Neural cell (in vitro differentiated cells): ENCODE measurements around the gene GAN. TPM values are rescaled to one million over a fixed set of nuclear protein-coding genes. Genes with fewer than 3 reads are reported as not detected.

Source experiments
- H2AFZ ChIP-seq: fragments of 200-600, 300-800 bp; sonication (generic), shearing (Covaris generic); 2 replicates; pipeline ENCODE4 v1.6.0; 2014; ENCODE audit warnings: low read depth, mild to moderate bottlenecking, antibody characterized with exemption, low read length, moderate library complexity
- H3F3A ChIP-seq: fragments of 200-600 bp; shearing (Covaris generic); 2 replicates; pipeline ENCODE4 v1.6.1; 2016; ENCODE audit warnings: mild to moderate bottlenecking, moderate library complexity, mixed read lengths, antibody characterized with exemption, low read length; ENCODE audit not compliant: insufficient read depth, poor library complexity, severe bottlenecking
- H3K27ac ChIP-seq: fragments of 200-600, 300-800 bp; sonication (generic), shearing (Covaris generic); 2 replicates; pipeline ENCODE4 v1.5.1; 2014; ENCODE audit warnings: mild to moderate bottlenecking, low read length, moderate library complexity
- H3K27me3 ChIP-seq: fragments of 300-800, 200-600 bp; sonication (generic), shearing (Covaris generic); 2 replicates; pipeline ENCODE4 v1.6.0; 2014; ENCODE audit warnings: mild to moderate bottlenecking, low read depth, low read length, moderate library complexity; ENCODE audit not compliant: insufficient read depth
- H3K36me3 ChIP-seq: fragments of 300-800, 200-600 bp; sonication (generic), shearing (Covaris generic); 2 replicates; pipeline ENCODE4 v1.5.1; 2014; ENCODE audit warnings: mild to moderate bottlenecking, antibody characterized with exemption, low read length, moderate library complexity; ENCODE audit not compliant: insufficient read depth
- H3K4me2 ChIP-seq: fragments of 300-800, 200-600 bp; sonication (generic), shearing (Covaris generic); 2 replicates; pipeline ENCODE4 v1.6.0; 2014; ENCODE audit warnings: mild to moderate bottlenecking, low read length
- H3K4me3 ChIP-seq: fragments of 300-800, 200-600 bp; sonication (generic), shearing (Covaris generic); 2 replicates; pipeline ENCODE4 v1.5.1; 2014; ENCODE audit warnings: mild to moderate bottlenecking, low read length, moderate library complexity
- H3K79me2 ChIP-seq: fragments of 200-600 bp; shearing (Covaris generic); replicated peaks from 2 replicates; pipeline ENCODE4 v1.6.0; 2014; ENCODE audit warnings: mild to moderate bottlenecking, low read length, moderate library complexity; ENCODE audit not compliant: insufficient read depth
- H3K9ac ChIP-seq: fragments of 300-800, 200-600 bp; sonication (generic), shearing (Covaris generic); 2 replicates; pipeline ENCODE4 v1.6.1; 2016; ENCODE audit warnings: mild to moderate bottlenecking, low read length, mixed read lengths
- H3K9me2 ChIP-seq: fragments of 200-600 bp; shearing (Covaris generic); 2 replicates; pipeline ENCODE4 v1.6.1; 2016; ENCODE audit warnings: mild to moderate bottlenecking, low read length, mixed read lengths; ENCODE audit not compliant: insufficient read depth
- H3K9me3 ChIP-seq: fragments of 200-600, 300-800 bp; sonication (generic), shearing (Covaris generic); 2 replicates; pipeline ENCODE4 v1.6.1; 2016; ENCODE audit warnings: mild to moderate bottlenecking, mixed run types, low read length, moderate library complexity, mixed read lengths
- H4K20me1 ChIP-seq: fragments of 200-600 bp; shearing (Covaris generic); 2 replicates; pipeline ENCODE4 v1.6.1; 2016; ENCODE audit warnings: mild to moderate bottlenecking, mixed run types; ENCODE audit not compliant: insufficient read depth
- EP300 ChIP-seq: fragments of 450-650 bp; conservative IDR thresholded peaks from 2 replicates; pipeline ENCODE4 v1.6.1; 2014; ENCODE audit warnings: antibody characterized with exemption, mild to moderate bottlenecking, moderate library complexity; ENCODE audit not compliant: poor library complexity, severe bottlenecking
- EZH2 ChIP-seq: fragments of 200-600, 300-800 bp; shearing (Covaris generic), sonication (generic); IDR thresholded peaks from 2 replicates; pipeline ENCODE4 v1.6.1; 2014; ENCODE audit warnings: antibody characterized with exemption, low read length, borderline replicate concordance, mild to moderate bottlenecking; ENCODE audit not compliant: insufficient read depth, poor library complexity, severe bottlenecking
- MXI1 ChIP-seq: fragments of 450-650 bp; conservative IDR thresholded peaks from 2 replicates; pipeline ENCODE4 v1.6.1; 2014; ENCODE audit warnings: antibody characterized with exemption, mild to moderate bottlenecking; ENCODE audit not compliant: poor library complexity, severe bottlenecking
- POLR2AphosphoS5 ChIP-seq: IDR thresholded peaks from 2 replicates; pipeline ENCODE4 v1.6.1; 2012
- RAD21 ChIP-seq: fragments of 450-650 bp; conservative IDR thresholded peaks from 2 replicates; pipeline ENCODE4 v1.6.1; 2014; ENCODE audit warnings: antibody characterized with exemption, mild to moderate bottlenecking, moderate library complexity
- SMC3 ChIP-seq: fragments of 450-650 bp; conservative IDR thresholded peaks from 2 replicates; pipeline ENCODE4 v1.6.1; 2014; ENCODE audit warnings: antibody characterized with exemption, mild to moderate bottlenecking, moderate library complexity; ENCODE audit not compliant: poor library complexity
- TAF1 ChIP-seq: IDR thresholded peaks from 2 replicates; pipeline ENCODE4 v1.6.1; 2012; ENCODE audit warnings: low read depth
- polyA plus RNA-seq: library from polyadenylated mRNA; depleted of rRNA; stranded (reverse); fragments of >200 nt; gene quantifications from 2 replicates; pipeline ENCODE4 v1.2.3, GENCODE V29; 2014
- TF ChIP-seq, protein P1 (sequence below): fragments of 450-650 bp; IDR thresholded peaks from 2 replicates; pipeline ENCODE4 v1.5.1; 2014; ENCODE audit warnings: antibody characterized with exemption, mild to moderate bottlenecking, moderate library complexity; ENCODE audit not compliant: poor library complexity, severe bottlenecking
- TF ChIP-seq, protein P2 (sequence below): IDR thresholded peaks from 2 replicates; pipeline ENCODE4 v1.6.1; 2012; ENCODE audit warnings: borderline replicate concordance

Gene GAN
- polyA plus RNA-seq, 1 donor from 2014 or later: 9.1 TPM

DNA sequence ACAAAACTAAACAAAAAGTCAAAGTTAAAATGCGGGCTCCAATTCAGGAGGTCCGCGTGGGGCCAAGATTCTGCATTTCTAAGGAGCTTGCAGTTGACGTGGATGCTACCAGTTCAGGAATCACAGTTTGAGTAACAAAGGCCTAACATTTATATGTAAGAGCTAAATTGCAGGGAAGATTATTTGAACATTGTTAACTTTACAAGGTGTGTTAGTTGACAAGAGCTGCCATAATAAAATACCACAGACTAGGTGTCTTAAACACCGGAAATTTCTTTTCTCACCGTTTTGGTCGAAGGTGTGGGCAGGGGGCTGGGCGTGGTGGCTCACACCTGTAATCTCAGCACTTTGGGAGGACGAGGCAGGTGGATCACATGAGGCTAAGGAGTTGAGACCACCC is 105.0 kb downstream of the GAN start:
- H3K79me2 ChIP-seq: no peaks in the 10 kb centered on the region
- H3K36me3 ChIP-seq: no peaks in the 10 kb centered on the region
- H2AFZ ChIP-seq: no peak overlapping the region
- H3K4me3 ChIP-seq: no peak overlapping the region
- no peaks in the 10 kb centered on the region for H3K9me3 ChIP-seq
- TF ChIP-seq SMC3: no peak
- TF ChIP-seq MXI1: no peak
- TF ChIP-seq, protein P1, sequence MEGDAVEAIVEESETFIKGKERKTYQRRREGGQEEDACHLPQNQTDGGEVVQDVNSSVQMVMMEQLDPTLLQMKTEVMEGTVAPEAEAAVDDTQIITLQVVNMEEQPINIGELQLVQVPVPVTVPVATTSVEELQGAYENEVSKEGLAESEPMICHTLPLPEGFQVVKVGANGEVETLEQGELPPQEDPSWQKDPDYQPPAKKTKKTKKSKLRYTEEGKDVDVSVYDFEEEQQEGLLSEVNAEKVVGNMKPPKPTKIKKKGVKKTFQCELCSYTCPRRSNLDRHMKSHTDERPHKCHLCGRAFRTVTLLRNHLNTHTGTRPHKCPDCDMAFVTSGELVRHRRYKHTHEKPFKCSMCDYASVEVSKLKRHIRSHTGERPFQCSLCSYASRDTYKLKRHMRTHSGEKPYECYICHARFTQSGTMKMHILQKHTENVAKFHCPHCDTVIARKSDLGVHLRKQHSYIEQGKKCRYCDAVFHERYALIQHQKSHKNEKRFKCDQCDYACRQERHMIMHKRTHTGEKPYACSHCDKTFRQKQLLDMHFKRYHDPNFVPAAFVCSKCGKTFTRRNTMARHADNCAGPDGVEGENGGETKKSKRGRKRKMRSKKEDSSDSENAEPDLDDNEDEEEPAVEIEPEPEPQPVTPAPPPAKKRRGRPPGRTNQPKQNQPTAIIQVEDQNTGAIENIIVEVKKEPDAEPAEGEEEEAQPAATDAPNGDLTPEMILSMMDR: no peak
- TF ChIP-seq TAF1: no peak
- no peak for TF ChIP-seq POLR2AphosphoS5
- TF ChIP-seq, protein P2, sequence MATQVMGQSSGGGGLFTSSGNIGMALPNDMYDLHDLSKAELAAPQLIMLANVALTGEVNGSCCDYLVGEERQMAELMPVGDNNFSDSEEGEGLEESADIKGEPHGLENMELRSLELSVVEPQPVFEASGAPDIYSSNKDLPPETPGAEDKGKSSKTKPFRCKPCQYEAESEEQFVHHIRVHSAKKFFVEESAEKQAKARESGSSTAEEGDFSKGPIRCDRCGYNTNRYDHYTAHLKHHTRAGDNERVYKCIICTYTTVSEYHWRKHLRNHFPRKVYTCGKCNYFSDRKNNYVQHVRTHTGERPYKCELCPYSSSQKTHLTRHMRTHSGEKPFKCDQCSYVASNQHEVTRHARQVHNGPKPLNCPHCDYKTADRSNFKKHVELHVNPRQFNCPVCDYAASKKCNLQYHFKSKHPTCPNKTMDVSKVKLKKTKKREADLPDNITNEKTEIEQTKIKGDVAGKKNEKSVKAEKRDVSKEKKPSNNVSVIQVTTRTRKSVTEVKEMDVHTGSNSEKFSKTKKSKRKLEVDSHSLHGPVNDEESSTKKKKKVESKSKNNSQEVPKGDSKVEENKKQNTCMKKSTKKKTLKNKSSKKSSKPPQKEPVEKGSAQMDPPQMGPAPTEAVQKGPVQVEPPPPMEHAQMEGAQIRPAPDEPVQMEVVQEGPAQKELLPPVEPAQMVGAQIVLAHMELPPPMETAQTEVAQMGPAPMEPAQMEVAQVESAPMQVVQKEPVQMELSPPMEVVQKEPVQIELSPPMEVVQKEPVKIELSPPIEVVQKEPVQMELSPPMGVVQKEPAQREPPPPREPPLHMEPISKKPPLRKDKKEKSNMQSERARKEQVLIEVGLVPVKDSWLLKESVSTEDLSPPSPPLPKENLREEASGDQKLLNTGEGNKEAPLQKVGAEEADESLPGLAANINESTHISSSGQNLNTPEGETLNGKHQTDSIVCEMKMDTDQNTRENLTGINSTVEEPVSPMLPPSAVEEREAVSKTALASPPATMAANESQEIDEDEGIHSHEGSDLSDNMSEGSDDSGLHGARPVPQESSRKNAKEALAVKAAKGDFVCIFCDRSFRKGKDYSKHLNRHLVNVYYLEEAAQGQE: no peak
- no peak for TF ChIP-seq EP300
- no peak for TF ChIP-seq RAD21
- no peak for TF ChIP-seq EZH2
- H3K9ac ChIP-seq: no peak overlapping the region
- H3K27ac ChIP-seq: no peak overlapping the region
- H3K4me2 ChIP-seq: no peak overlapping the region
- H3K9me2 ChIP-seq: no peaks in the 10 kb centered on the region
- no peaks in the 10 kb centered on the region for H3F3A ChIP-seq
- no peaks in the 10 kb centered on the region for H3K27me3 ChIP-seq
- no peaks in the 10 kb centered on the region for H4K20me1 ChIP-seq

DNA sequence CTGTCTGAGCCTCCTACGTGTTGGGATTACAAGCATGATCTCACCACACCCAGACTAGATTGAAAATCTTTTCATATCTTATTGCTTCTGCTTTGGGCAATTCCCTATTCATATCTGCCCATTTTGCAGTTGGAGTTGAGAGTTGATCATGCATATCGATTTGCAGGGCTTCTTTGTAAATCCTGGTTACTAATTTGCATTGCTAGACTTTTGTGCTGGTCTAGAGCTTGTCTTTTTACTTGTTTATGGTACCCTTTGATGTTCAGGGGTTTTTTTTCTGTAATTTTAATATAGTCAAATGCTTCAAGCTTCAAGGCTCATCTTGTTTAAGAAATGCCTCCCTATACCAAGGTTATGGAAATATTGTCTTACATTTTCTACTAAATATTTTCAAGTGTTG is 106.4 kb downstream of the GAN start:
- no peaks in the 10 kb centered on the region for H3K79me2 ChIP-seq
- no peaks in the 10 kb centered on the region for H3F3A ChIP-seq
- H3K9ac ChIP-seq: no peak overlapping the region
- H3K4me2 ChIP-seq: no peak overlapping the region
- no peak overlapping the region for H3K4me3 ChIP-seq
- no peak overlapping the region for H2AFZ ChIP-seq
- TF ChIP-seq POLR2AphosphoS5: no peak
- TF ChIP-seq, protein P2: no peak
- no peak for TF ChIP-seq EZH2
- TF ChIP-seq, protein P1: no peak
- TF ChIP-seq EP300: no peak
- no peak for TF ChIP-seq RAD21
- no peaks in the 10 kb centered on the region for H4K20me1 ChIP-seq
- H3K27ac ChIP-seq: no peak overlapping the region
- H3K27me3 ChIP-seq: no peaks in the 10 kb centered on the region
- H3K36me3 ChIP-seq: no peaks in the 10 kb centered on the region
- H3K9me3 ChIP-seq: no peaks in the 10 kb centered on the region
- H3K9me2 ChIP-seq: no peaks in the 10 kb centered on the region
